Calu3 (cell line): ENCODE results near the gene DNAH9. TPM values are rescaled to one million over a fixed set of nuclear protein-coding genes. Genes with fewer than 3 reads are reported as not detected.

Experiments
- BruUV-seq: library from RNA; stranded (reverse); fragments of 400-500 nt; replicated peaks from 2 replicates; lab custom pipeline; 2021; lab: Mats Ljungman, UMichigan
- CTCF ChIA-PET: fragments of 300-600 bp; sonication (Branson Sonifier 250); formaldehyde crosslinking; loops from one replicate; lab custom pipeline; 2022; ENCODE audit warnings: antibody characterized with exemption; lab: Charles Lee
- DNase-seq: peaks from one replicate; pipeline ENCODE4 v3.0.0; 2022
- H3K27ac Mint-ChIP-seq: one replicate; pipeline ENCODE4 v1.8.0; 2022; ENCODE audit warnings: mixed read lengths; ENCODE audit not compliant: unreplicated experiment
- H3K27me3 Mint-ChIP-seq: one replicate; pipeline ENCODE4 v1.8.0; 2022; ENCODE audit warnings: mixed read lengths; ENCODE audit not compliant: unreplicated experiment
- H3K36me3 Mint-ChIP-seq: one replicate; pipeline ENCODE4 v1.8.0; 2022; ENCODE audit warnings: mild to moderate bottlenecking, moderate library complexity, mixed read lengths; ENCODE audit not compliant: insufficient read depth, unreplicated experiment
- H3K4me1 Mint-ChIP-seq: one replicate; pipeline ENCODE4 v1.8.0; 2022; ENCODE audit warnings: mild to moderate bottlenecking, low read depth, mixed read lengths; ENCODE audit not compliant: unreplicated experiment
- H3K4me3 Mint-ChIP-seq: one replicate; pipeline ENCODE4 v1.8.0; 2022; ENCODE audit warnings: mild to moderate bottlenecking, low read depth, moderate library complexity, mixed read lengths; ENCODE audit not compliant: unreplicated experiment
- H3K9me3 Mint-ChIP-seq: one replicate; pipeline ENCODE4 v1.8.0; 2022; ENCODE audit warnings: low read depth, mixed read lengths; ENCODE audit not compliant: unreplicated experiment
- CTCF ChIP-seq: fragments of 200-600 bp; IDR thresholded peaks from one replicate; pipeline ENCODE4 v1.8.0; 2022; ENCODE audit warnings: antibody characterized with exemption; ENCODE audit not compliant: unreplicated experiment
- intact Hi-C: fragments of 100-400 bp; cut with micrococcal nuclease; formaldehyde crosslinking; loops from one replicate; pipeline ENCODE4 v1.10.0; 2022; ENCODE audit not compliant: unreplicated experiment
- total RNA-seq: library from RNA; stranded (reverse); gene quantifications from 2 replicates; pipeline ENCODE4 v1.2.3, GENCODE V29; 2022

Gene DNAH9
- total RNA-seq, 1 experiment from 2014 or later = 0.19 TPM

GRCh38 chr17:11979795-11980194 is 381.5 kb downstream of the DNAH9 start:
- CTCF ChIA-PET = no interaction called here
- intact Hi-C loops = loop anchor here (10.0 kb wide), 1 partner anchor 1335 kb away; no protein-coding TSS in a partner anchor
- no TSS peak for BruUV-seq
- no peak for DNase-seq
- Mint-ChIP-seq H3K36me3 (no peaks in the 10 kb centered on the region), H3K4me3 (no peak overlapping the region), H3K9me3 (peaks cover 4% of the 10 kb centered on the region), H3K27me3 (no peaks in the 10 kb centered on the region), H3K4me1 (no peaks in the 10 kb centered on the region), H3K27ac (no peak overlapping the region)
- TF ChIP-seq CTCF = no peak

DNA sequence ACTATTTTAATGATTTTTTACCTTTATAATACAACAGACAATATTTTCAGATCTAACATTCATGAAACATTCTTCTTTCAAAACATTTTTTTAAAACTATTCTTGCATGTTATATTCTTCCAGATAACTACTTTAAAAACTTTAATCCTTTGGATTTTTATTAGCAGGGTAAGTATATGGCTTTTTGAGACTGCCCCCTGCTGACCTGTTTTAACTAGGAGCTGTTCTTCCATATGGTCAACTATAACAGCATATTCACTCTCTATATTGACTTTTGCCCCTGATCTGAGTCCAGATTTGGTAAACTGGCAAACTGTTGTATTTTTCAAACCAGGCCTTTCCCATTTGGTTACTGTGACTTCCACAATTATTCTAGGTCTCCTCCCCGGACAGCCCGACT is 382.5 kb downstream of the DNAH9 start:
- H3K27ac Mint-ChIP-seq = no peak overlapping the region
- CTCF ChIA-PET = interaction anchor here (1.1 to 1.4 kb wide), 2 partner anchors 16 to 1105 kb away, joined by 3 to 4 read pairs; partner anchors contain the start of gene ZNF18
- intact Hi-C loops = loop anchor here (10.0 kb wide), 1 partner anchor 1336 kb away; no protein-coding TSS in a partner anchor
- no peaks in the 10 kb centered on the region for H3K27me3 Mint-ChIP-seq
- H3K9me3 Mint-ChIP-seq = no peaks in the 10 kb centered on the region
- no peak for DNase-seq
- H3K4me1 Mint-ChIP-seq = no peaks in the 10 kb centered on the region
- H3K36me3 Mint-ChIP-seq = no peaks in the 10 kb centered on the region
- no peak overlapping the region for H3K4me3 Mint-ChIP-seq
- no peak for TF ChIP-seq CTCF
- no TSS peak for BruUV-seq

DNA sequence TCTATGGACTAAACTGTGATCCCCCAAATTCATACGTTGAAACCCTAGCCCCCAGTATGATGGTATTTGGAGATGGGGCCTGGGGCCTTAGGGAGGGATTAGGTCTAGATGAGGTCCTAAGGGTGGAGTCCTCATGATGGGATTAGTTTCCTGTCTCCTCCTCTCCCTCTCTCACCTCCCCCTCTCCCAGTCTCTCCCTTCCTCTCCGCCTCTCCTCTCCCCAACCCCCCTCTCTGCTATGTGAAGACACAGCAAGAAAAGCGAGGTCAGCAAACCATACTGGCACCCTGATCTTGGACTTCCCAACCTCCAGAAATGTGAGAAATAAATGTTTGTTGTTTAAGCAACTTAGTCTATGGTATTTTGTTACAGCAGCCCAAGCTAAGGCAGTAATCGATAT is 383.6 kb downstream of the DNAH9 start:
- no TSS peak for BruUV-seq
- Mint-ChIP-seq H3K4me1 (no peaks in the 10 kb centered on the region), H3K4me3 (no peak overlapping the region), H3K9me3 (no peaks in the 10 kb centered on the region), H3K36me3 (no peaks in the 10 kb centered on the region), H3K27ac (no peak overlapping the region), H3K27me3 (no peaks in the 10 kb centered on the region)
- CTCF ChIA-PET = interaction anchor here (1.4 kb wide), 1 partner anchor 15 kb away, joined by 3 read pairs; the partner anchor contains the start of gene ZNF18
- no peak for DNase-seq
- no peak for TF ChIP-seq CTCF
- intact Hi-C loops = loop anchor here (10.0 kb wide), 1 partner anchor 1337 kb away; no protein-coding TSS in a partner anchor

DNA sequence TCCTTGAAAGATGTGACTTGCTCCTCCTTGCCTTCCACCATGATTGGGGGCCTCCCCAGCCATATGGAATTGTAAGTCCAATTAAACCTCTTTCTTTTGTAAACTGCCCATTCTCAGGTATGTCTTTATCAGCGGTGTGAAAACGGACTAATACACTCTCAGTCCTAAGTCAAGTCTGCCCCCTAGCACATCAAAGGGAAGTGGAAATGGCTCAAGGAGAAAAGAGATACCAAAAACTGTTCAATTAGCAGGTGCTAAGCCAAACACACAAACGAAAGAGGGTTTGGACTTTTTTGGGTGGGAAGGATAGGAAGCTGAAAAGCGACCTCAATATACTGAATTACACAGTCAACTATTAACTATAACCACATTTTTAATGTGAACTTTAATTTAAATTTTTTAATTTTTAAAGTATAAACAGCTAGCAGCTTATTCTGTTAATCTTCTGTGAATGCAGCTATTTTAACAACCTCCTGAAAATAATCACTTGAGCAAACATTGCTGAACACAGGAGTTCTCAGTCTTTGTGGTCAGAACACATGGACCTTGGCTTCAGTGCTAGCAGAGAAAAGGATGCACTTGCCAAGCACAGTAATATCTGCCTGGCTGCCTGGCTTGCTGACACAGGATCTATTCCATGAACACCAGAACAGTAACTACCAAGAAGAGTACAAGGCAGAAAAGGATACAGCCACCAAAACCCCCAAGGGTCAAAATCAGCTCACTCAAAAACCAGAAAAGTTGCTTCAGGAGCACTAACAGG is 388.1 kb downstream of the DNAH9 start:
- intact Hi-C loops = loop anchor here (5.0 to 10.0 kb wide), 2 partner anchors 1109 to 1342 kb away; no protein-coding TSS in a partner anchor
- no peaks in the 10 kb centered on the region for H3K9me3 Mint-ChIP-seq
- H3K4me3 Mint-ChIP-seq = no peak overlapping the region
- H3K36me3 Mint-ChIP-seq = no peaks in the 10 kb centered on the region
- H3K4me1 Mint-ChIP-seq = no peaks in the 10 kb centered on the region
- no peak for DNase-seq
- TF ChIP-seq CTCF = no peak
- no peak overlapping the region for H3K27ac Mint-ChIP-seq
- H3K27me3 Mint-ChIP-seq = no peaks in the 10 kb centered on the region
- CTCF ChIA-PET = no interaction called here
- no TSS peak for BruUV-seq
